Gastrocnemius medialis (tissue), 4 donors: Measurements from ENCODE around the gene WWOX. TPM values are rescaled to one million over a fixed set of nuclear protein-coding genes. Genes with fewer than 3 reads are reported as not detected.

Experiments used
- ATAC-seq, 2 donors: fragments of 150-250 bp; one replicate each; pipeline ENCODE4 v1.9.1; 2016
- DNase-seq, 2 donors: peaks; one replicate each; pipeline ENCODE4 v3.0.0-alpha.2; 2019
- H3K27ac ChIP-seq, 4 donors: fragments of 200-600 bp; sonication (generic); 1 replicate in 1 of 4; 2 replicates in 3 of 4; pipeline ENCODE4 v1.5.1; 2016 to 2018; ENCODE audit warnings: mild to moderate bottlenecking in 2 of 4, moderate library complexity in 1 of 4
- H3K27me3 ChIP-seq, 3 donors: fragments of 200-600 bp; sonication (generic) in 2 of 3; 1 replicate in 1 of 3; 2 replicates in 2 of 3; pipeline versions ENCODE4 v1.5.1 to v1.6.0; 2016 to 2019; ENCODE audit warnings: mild to moderate bottlenecking in 1 of 3, moderate library complexity in 1 of 3
- H3K36me3 ChIP-seq, 2 donors: fragments of 200-600 bp; sonication (generic) in 1 of 2; one replicate each; pipeline ENCODE4 v1.5.1; 2017 to 2018
- H3K4me1 ChIP-seq, 2 donors: fragments of 200-600 bp; sonication (generic) in 1 of 2; one replicate each; pipeline ENCODE4 v1.5.1; 2016 to 2017; ENCODE audit warnings: mild to moderate bottlenecking in 2 of 2
- H3K4me3 ChIP-seq, 4 donors: fragments of 200-600 bp; sonication (generic) in 3 of 4; 1 replicate in 1 of 4; 2 replicates in 3 of 4; pipeline ENCODE4 v1.5.1; 2016 to 2019; ENCODE audit warnings: mild to moderate bottlenecking in 2 of 4
- H3K9me3 ChIP-seq, 3 donors: fragments of 200-600 bp; sonication (generic) in 2 of 3; 1 replicate in 1 of 3; 2 replicates in 2 of 3; pipeline ENCODE4 v1.5.1; 2016 to 2019
- POLR2A ChIP-seq, 2 donors: fragments of 450-650 bp; IDR thresholded peaks; one replicate each; pipeline ENCODE4 v1.6.1; 2017; ENCODE audit warnings: antibody characterized with exemption in 2 of 2, mild to moderate bottlenecking in 2 of 2, moderate library complexity in 2 of 2
- in situ Hi-C, 4 donors: fragments of 200-750 bp; cut with MboI; loops; one replicate each; pipeline versions ENCODE4 v1.15.0 to v1.8.0; 2017; ENCODE audit warnings: low sequenced_read_pairs in 4 of 4
- intact Hi-C: fragments of 100-400 bp; cut with DNase I; formaldehyde crosslinking; loops from one replicate; pipeline ENCODE4 v1.15.1; 2023; ENCODE audit warnings: low total_unique reads
- total RNA-seq, 4 donors: library from RNA; depleted of rRNA; stranded (reverse); fragments of >200 nt; gene quantifications; one replicate each; pipeline versions ENCODE4 v1.1.0 to v1.2.3, GENCODE V29; 2016
- TF ChIP-seq, protein P1 (sequence below), 5 experiments: fragments of 450-650 bp in 3 of 5; fragments of 200-600 bp in 2 of 5; sonication (generic) in 2 of 5; IDR thresholded peaks in 4 of 5; conservative IDR thresholded peaks in 1 of 5; 1 replicate in 4 of 5; 2 replicates in 1 of 5; pipeline ENCODE4 v1.5.1; 2016 to 2019; ENCODE audit warnings: antibody characterized with exemption in 5 of 5, mild to moderate bottlenecking in 3 of 5, moderate library complexity in 3 of 5

WWOX gene
- total RNA-seq, 4 donors from 2014 or later = 3.3 to 13.0 (median 6.0) TPM

DNA sequence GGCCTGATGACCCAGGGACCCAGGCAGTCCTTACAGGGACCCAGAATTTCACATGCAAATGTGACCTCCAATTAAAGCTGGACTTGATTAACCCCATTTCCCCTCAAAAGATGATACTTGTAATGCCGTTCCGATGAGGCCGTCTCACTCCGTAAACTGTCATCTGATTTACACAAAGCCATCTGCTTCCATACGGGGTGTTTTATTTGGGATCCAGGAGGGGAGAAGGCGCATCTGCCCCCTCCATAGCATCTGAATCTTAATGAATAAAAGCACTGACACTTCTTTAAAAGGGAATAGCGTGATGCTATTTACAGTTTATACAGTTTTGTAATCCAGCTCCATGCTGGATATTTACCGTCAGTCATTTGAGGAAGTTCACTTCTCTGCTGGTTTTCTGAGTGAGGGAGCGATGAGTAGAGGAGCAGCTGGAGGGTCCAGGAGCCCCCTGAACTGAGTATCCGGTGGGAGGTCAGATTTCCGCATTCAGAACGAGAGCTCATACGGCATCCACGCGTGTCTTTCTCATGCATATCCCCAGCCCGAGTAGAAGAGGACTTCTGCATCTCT, 452.7 kb downstream of the WWOX start:
- no peak overlapping the region for H3K27ac ChIP-seq
- ATAC-seq (no peak), DNase-seq (no peak)
- intact Hi-C loops (no loop called here), in situ Hi-C loops (no loop called here)
- H3K36me3 ChIP-seq = no peaks in the 10 kb centered on the region
- no peaks in the 10 kb centered on the region for H3K9me3 ChIP-seq
- TF ChIP-seq POLR2A (IDR thresholded peaks at IDR 0.05) = no peak
- TF ChIP-seq, protein P1, sequence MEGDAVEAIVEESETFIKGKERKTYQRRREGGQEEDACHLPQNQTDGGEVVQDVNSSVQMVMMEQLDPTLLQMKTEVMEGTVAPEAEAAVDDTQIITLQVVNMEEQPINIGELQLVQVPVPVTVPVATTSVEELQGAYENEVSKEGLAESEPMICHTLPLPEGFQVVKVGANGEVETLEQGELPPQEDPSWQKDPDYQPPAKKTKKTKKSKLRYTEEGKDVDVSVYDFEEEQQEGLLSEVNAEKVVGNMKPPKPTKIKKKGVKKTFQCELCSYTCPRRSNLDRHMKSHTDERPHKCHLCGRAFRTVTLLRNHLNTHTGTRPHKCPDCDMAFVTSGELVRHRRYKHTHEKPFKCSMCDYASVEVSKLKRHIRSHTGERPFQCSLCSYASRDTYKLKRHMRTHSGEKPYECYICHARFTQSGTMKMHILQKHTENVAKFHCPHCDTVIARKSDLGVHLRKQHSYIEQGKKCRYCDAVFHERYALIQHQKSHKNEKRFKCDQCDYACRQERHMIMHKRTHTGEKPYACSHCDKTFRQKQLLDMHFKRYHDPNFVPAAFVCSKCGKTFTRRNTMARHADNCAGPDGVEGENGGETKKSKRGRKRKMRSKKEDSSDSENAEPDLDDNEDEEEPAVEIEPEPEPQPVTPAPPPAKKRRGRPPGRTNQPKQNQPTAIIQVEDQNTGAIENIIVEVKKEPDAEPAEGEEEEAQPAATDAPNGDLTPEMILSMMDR (IDR thresholded peaks at IDR 0.05 in 4 of 5, conservative IDR thresholded peaks at IDR 0.05 in 1 of 5) = no peak
- H3K4me1 ChIP-seq = no peaks in the 10 kb centered on the region
- no peaks in the 10 kb centered on the region for H3K27me3 ChIP-seq
- no peak overlapping the region for H3K4me3 ChIP-seq

DNA sequence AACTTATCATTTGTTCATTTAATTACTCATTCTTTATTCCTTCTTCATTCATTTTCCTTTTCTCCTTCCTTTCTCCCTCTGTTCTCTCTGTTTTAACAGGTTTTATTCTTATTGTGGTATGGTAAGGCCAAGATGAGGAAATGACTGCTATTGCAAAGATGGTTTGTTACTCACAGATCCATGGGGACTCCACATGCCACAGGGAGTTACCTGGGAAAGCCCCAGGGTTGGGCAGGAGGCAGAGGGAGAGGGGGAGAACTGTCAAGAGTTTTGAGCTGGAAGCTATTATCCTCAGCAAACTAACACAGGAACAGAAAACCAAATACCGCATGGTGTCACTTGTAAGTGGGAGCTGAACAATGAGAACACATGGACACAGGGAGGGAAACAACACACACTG, 453.3 kb downstream of the WWOX start:
- ATAC-seq = no peak
- intact Hi-C loops = no loop called here
- TF ChIP-seq, protein P1 (IDR thresholded peaks at IDR 0.05 in 4 of 5, conservative IDR thresholded peaks at IDR 0.05 in 1 of 5) = no peak
- no peak for TF ChIP-seq POLR2A (IDR thresholded peaks at IDR 0.05)

DNA sequence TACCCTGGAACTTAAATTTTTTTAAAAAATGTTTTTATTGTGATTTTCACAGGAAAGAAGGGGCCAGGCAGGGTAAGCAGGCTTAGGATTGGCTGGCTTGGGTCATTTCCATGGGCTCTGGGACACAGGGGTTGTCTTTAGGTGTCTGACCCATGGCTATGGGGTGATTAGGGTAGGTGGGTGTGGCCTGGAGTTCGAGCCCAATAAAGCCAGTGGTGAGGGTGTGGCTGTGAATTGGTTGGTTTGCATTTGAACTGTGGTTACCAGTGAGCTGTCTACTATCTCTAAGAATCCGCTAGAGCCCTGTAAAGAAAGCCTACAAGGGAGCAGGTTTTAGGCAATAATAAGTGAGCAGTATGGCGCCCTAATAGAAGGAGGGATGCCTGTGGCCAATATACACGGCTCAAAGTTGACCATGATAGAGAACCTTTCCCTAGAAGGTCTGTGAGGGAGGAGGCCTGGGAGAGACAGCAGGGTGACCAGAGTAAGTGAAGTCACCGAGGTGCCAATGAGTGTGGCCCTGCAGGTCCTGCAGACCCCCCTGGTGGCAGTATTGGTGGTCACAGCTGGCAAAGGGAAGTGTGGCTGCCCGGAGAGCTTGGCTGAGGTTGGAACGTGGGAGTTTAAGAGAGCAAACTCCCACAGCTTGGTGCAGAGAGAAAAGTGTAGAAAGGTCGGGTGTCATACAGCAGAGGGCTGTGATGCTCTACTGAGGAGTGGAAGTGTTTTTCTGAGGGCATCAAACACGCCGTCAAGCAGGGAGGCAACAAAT, 454.0 kb downstream of the WWOX start:
- in situ Hi-C loops = no loop called here
- H3K36me3 ChIP-seq = no peaks in the 10 kb centered on the region

More for the DNA sequence above, 453.3 kb downstream of the WWOX start:
- DNase-seq = no peak
- Histone ChIP-seq H3K36me3 (no peaks in the 10 kb centered on the region), H3K9me3 (no peaks in the 10 kb centered on the region), H3K4me3 (no peak overlapping the region), H3K4me1 (no peaks in the 10 kb centered on the region), H3K27ac (no peak overlapping the region), H3K27me3 (no peaks in the 10 kb centered on the region)
- in situ Hi-C loops = no loop called here

DNA sequence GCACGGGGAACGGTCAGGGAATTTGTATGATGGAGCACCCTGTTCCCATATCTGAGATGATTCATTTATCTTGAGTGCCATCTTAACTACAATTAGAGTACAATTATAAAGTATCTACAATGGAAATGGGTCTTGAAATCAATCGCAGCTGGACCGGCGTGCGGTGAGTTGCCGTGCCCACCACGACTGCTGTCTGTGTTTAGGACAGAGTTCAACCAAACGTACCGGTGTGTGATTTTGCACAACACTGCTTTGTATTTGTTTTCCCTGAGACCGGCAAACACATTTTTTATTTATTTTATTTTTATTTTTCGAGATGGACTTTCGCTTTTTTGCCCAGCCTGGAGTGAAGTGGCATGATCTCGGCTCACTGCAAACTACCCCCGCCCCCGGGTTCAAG, 457.0 kb downstream of the WWOX start:
- TF ChIP-seq, protein P1 (IDR thresholded peaks at IDR 0.05 in 4 of 5, conservative IDR thresholded peaks at IDR 0.05 in 1 of 5) = no peak
- no peak for TF ChIP-seq POLR2A (IDR thresholded peaks at IDR 0.05)
- intact Hi-C loops = no loop called here
- Histone ChIP-seq H3K27me3 (no peaks in the 10 kb centered on the region), H3K9me3 (no peaks in the 10 kb centered on the region), H3K27ac (no peak overlapping the region), H3K36me3 (no peaks in the 10 kb centered on the region), H3K4me3 (no peak overlapping the region), H3K4me1 (no peaks in the 10 kb centered on the region)
- no peak for ATAC-seq
- in situ Hi-C loops = no loop called here
- no peak for DNase-seq

More for the DNA sequence above, 454.0 kb downstream of the WWOX start:
- H3K27ac ChIP-seq = no peak overlapping the region
- H3K4me1 ChIP-seq = no peaks in the 10 kb centered on the region
- TF ChIP-seq, protein P1 (IDR thresholded peaks at IDR 0.05 in 4 of 5, conservative IDR thresholded peaks at IDR 0.05 in 1 of 5) = no peak
- TF ChIP-seq POLR2A (IDR thresholded peaks at IDR 0.05) = no peak
- no peaks in the 10 kb centered on the region for H3K27me3 ChIP-seq
- ATAC-seq (no peak), DNase-seq (no peak)
- no peaks in the 10 kb centered on the region for H3K9me3 ChIP-seq
- intact Hi-C loops = no loop called here
- H3K4me3 ChIP-seq = no peak overlapping the region
